A549 (cell line): ENCODE data around the gene ENTREP3. TPM values are rescaled to one million over a fixed set of nuclear protein-coding genes. Genes with fewer than 3 reads are reported as not detected.

ENCODE experiments used
- ATAC-seq, 2 experiments: fragments of 200-7000 bp in 1 of 2; fragments of >200 bp in 1 of 2; cut with Nextera tagmentation in 1 of 2; cut with Tn5 transposase in 1 of 2; 3 replicates each; pipeline versions ENCODE4 v1.8.0 to v1.9.1; 2018 to 2020; ENCODE audit warnings: mild to moderate bottlenecking in 1 of 2, moderate library complexity in 1 of 2
- CTCF ChIA-PET: fragments of 300-600 bp; sonication (Branson Sonifier 250); formaldehyde crosslinking; extraction: SDS; loops from one replicate; lab custom pipeline; 2021; ENCODE audit warnings: antibody characterized with exemption, inconsistent platforms; lab: Yijun Ruan, JAX
- POLR2A ChIA-PET: fragments of 350-600 bp; formaldehyde crosslinking; extraction: SDS; loops from one replicate; lab custom pipeline; 2021; ENCODE audit warnings: antibody characterized with exemption, inconsistent platforms; lab: Yijun Ruan, JAX
- DNase-seq, 2 experiments: peaks; one replicate each; pipeline versions ENCODE4 v3.0.0 to v3.0.0-alpha.2; 2011 to 2016; ENCODE audit warnings: low read depth in 1 of 2, low spot score in 1 of 2
- FAIRE-seq: peaks from 2 replicates; lab custom pipeline; 2011; peaks lifted over from hg19 to GRCh38; lab: Jason Lieb, UNC
- H3K27ac ChIP-seq, 2 experiments: fragments of >200 bp; sonication (Bioruptor Twin); formaldehyde crosslinking; 3 replicates each; pipeline ENCODE4 v1.5.1; 2016 to 2017
- H3K4me1 ChIP-seq: fragments of >200 bp; sonication (Bioruptor Twin); formaldehyde crosslinking; 3 replicates; pipeline ENCODE4 v1.6.1; 2016
- H3K4me2 ChIP-seq: fragments of >200 bp; sonication (Bioruptor Twin); formaldehyde crosslinking; 3 replicates; pipeline ENCODE4 v1.6.1; 2016
- H3K4me3 ChIP-seq: fragments of >200 bp; sonication (Bioruptor Twin); formaldehyde crosslinking; 3 replicates; pipeline ENCODE4 v1.5.1; 2016
- H3K9me3 ChIP-seq: fragments of >200 bp; sonication (Bioruptor Twin); formaldehyde crosslinking; 3 replicates; pipeline ENCODE4 v1.6.1; 2016
- ATOH8 ChIP-seq: fragments of 250-450 bp; sonication (Bioruptor Pico); IDR thresholded peaks from 2 replicates; pipeline ENCODE4 v1.5.0; 2020; ENCODE audit warnings: low read depth, mild to moderate bottlenecking, moderate library complexity
- BHLHE40 ChIP-seq: IDR thresholded peaks from 2 replicates; pipeline ENCODE4 v1.6.1; 2012; ENCODE audit warnings: low read depth, low read length, inconsistent platforms
- CBX2 ChIP-seq: fragments of 200-600 bp; sonication (generic); IDR thresholded peaks from 2 replicates; pipeline ENCODE4 v1.6.1; 2016; ENCODE audit warnings: low read depth, mild to moderate bottlenecking, borderline replicate concordance
- CBX8 ChIP-seq: fragments of 200-600 bp; sonication (generic); IDR thresholded peaks from 2 replicates; pipeline ENCODE4 v1.6.1; 2016
- FOXS1 ChIP-seq: fragments of 250-450 bp; sonication (Bioruptor Pico); IDR thresholded peaks from 2 replicates; pipeline ENCODE4 v1.5.0; 2020; ENCODE audit warnings: mild to moderate bottlenecking, moderate library complexity
- HDAC2 ChIP-seq: fragments of 200-600 bp; sonication (generic); IDR thresholded peaks from 2 replicates; pipeline ENCODE4 v1.6.1; 2016
- HES2 ChIP-seq: fragments of >200 bp; sonication (Bioruptor Twin); formaldehyde crosslinking; IDR thresholded peaks from 2 replicates; pipeline ENCODE4 v1.6.1; 2016
- HEYL ChIP-seq: fragments of 250-450 bp; sonication (Bioruptor Pico); IDR thresholded peaks from 2 replicates; pipeline ENCODE4 v1.8.0; 2021; ENCODE audit warnings: mild to moderate bottlenecking, moderate library complexity
- HMGXB4 ChIP-seq: fragments of 250-450 bp; sonication (Bioruptor Pico); IDR thresholded peaks from 2 replicates; pipeline ENCODE4 v1.5.0; 2021; ENCODE audit warnings: mild to moderate bottlenecking, moderate library complexity, borderline replicate concordance
- HOXA7 ChIP-seq: fragments of 250-450 bp; sonication (Bioruptor Pico); IDR thresholded peaks from 2 replicates; pipeline ENCODE4 v1.5.0; 2020; ENCODE audit warnings: mild to moderate bottlenecking, moderate library complexity
- JUNB ChIP-seq: fragments of >200 bp; sonication (Bioruptor Twin); formaldehyde crosslinking; IDR thresholded peaks from 2 replicates; pipeline ENCODE4 v1.6.1; 2016
- KDM1A ChIP-seq: fragments of 200-600 bp; sonication (generic); IDR thresholded peaks from 2 replicates; pipeline ENCODE4 v1.6.1; 2016; ENCODE audit warnings: low read depth, mild to moderate bottlenecking
- MAFK ChIP-seq: fragments of 450-650 bp; IDR thresholded peaks from 2 replicates; pipeline ENCODE4 v1.6.1; 2014; ENCODE audit not compliant: partially characterized antibody
- MAZ ChIP-seq: fragments of 150-350 bp; IDR thresholded peaks from 2 replicates; pipeline ENCODE4 v1.6.1; 2014; ENCODE audit warnings: antibody characterized with exemption, low read depth, low read length, borderline replicate concordance
- NFE2L2 ChIP-seq: fragments of 150-350 bp; conservative IDR thresholded peaks from 2 replicates; pipeline ENCODE4 v1.6.1; 2014; ENCODE audit warnings: low read length
- NR3C1 ChIP-seq: fragments of >200 bp; sonication (Bioruptor Twin); formaldehyde crosslinking; IDR thresholded peaks from 3 replicates; pipeline ENCODE4 v1.6.1; 2017
- RAD21 ChIP-seq, 2 experiments: fragments of >200 bp in 1 of 2; sonication (Bioruptor Twin) in 1 of 2; formaldehyde crosslinking in 1 of 2; IDR thresholded peaks in 1 of 2; conservative IDR thresholded peaks in 1 of 2; 2 replicates in 1 of 2; 3 replicates in 1 of 2; pipeline ENCODE4 v1.6.1; 2012 to 2018; ENCODE audit warnings: inconsistent platforms in 1 of 2
- RARB ChIP-seq: fragments of 250-450 bp; sonication (Bioruptor Pico); IDR thresholded peaks from 2 replicates; pipeline ENCODE4 v1.8.0; 2021; ENCODE audit warnings: mild to moderate bottlenecking, moderate library complexity
- RFX5 ChIP-seq: fragments of 450-650 bp; IDR thresholded peaks from 2 replicates; pipeline ENCODE4 v1.7.1; 2014; ENCODE audit warnings: antibody characterized with exemption, mild to moderate bottlenecking, moderate library complexity
- SMC3 ChIP-seq: fragments of >200 bp; sonication (Bioruptor Twin); formaldehyde crosslinking; IDR thresholded peaks from 3 replicates; pipeline ENCODE4 v1.6.1; 2018; ENCODE audit warnings: inconsistent platforms
- SREBF2 ChIP-seq: fragments of 450-650 bp; IDR thresholded peaks from 2 replicates; pipeline ENCODE4 v1.6.1; 2014; ENCODE audit warnings: mild to moderate bottlenecking, moderate library complexity
- TFCP2L1 ChIP-seq: fragments of 250-450 bp; sonication (Bioruptor Pico); IDR thresholded peaks from 2 replicates; pipeline ENCODE4 v1.5.0; 2021; ENCODE audit warnings: mild to moderate bottlenecking
- WGBS: methylation state at CpG from one replicate; pipeline ENCODE4 v1.1.6; 2017; ENCODE audit errors: missing lambda C conversion rate; 5-methylcytosine and 5-hydroxymethylcytosine counted together
- polyA plus RNA-seq, 4 experiments: library from polyadenylated mRNA; depleted of rRNA in 3 of 4; stranded (reverse); fragments of >200 nt; fragmentation: RNase III in 1 of 4; extraction: RNeasy Plus Mini Kit Qiagen cat#74134 plus additional on column Dnase treatment in 1 of 4; gene quantifications; 2 replicates in 3 of 4; 3 replicates in 1 of 4; pipeline ENCODE4 v1.2.3, GENCODE V29; 2011 to 2017

ENTREP3 gene
- polyA plus RNA-seq, 2 of the 4 experiments (the other 2 are of a cell fraction), result 8.4 to 29.5 TPM

- Histone ChIP-seq H3K27ac (peak overlapping the region in 1 of 2 experiments; percentile 97; a peak in 4 of 6 replicates), H3K4me2 (peak overlapping the region; percentile 88), H3K4me3 (peak overlapping the region; percentile 76)
- 92% methylated on average over 20 of the region's 20 CpGs for WGBS
- no peak for FAIRE-seq
- TF ChIP-seq RARB (CRISPR knock-in tag) (no peak), CBX8 (no peak), JUNB (no peak), TFCP2L1 (CRISPR knock-in tag) (no peak), HEYL (CRISPR knock-in tag) (no peak), CBX2 (no peak), MAFK (no peak), MAZ (no peak)
- TF ChIP-seq, all 56 proteins: peak for 0
- ChIA-PET CTCF (interaction anchor here (0.6 to 2.2 kb wide), 11 partner anchors 8 to 1487 kb away, joined by 3 to 7 read pairs (median 4); partner anchors contain the start of genes CLK2 and HCN3), POLR2A (interaction anchor here (0.6 kb wide), 1 partner anchor 17 kb away, joined by 3 read pairs; the partner anchor contains the start of gene CLK2)
- DNase-seq (no peak), ATAC-seq (peak in 1 of 2 experiments; percentile 5; a peak in 3 of 6 replicates)
- H3K4me1 ChIP-seq, result peaks cover 25% of the 10 kb centered on the region
- no peaks in the 10 kb centered on the region for H3K9me3 ChIP-seq
These were observed 972 bp upstream of the ENTREP3 start for GRCh38 chr1:155256058-155256852.

- peak overlapping the region; percentile 88 for H3K4me2 ChIP-seq
- 10% methylated on average over 10 of the region's 35 CpGs for WGBS
These were observed 505 bp downstream of the ENTREP3 start for GRCh38 chr1:155254714-155255242.

More at GRCh38 chr1:155254714-155255242, 505 bp downstream of the ENTREP3 start:
- ChIA-PET CTCF (interaction anchor here (1.0 to 10.4 kb wide), 5 partner anchors 9 to 69 kb away, joined by 3 to 326 read pairs (median 6); partner anchors contain the start of genes CLK2, FDPS and SCAMP3), POLR2A (interaction anchor here (0.7 to 1.0 kb wide), 2 partner anchors 11 to 69 kb away, joined by 3 read pairs; no protein-coding TSS in a partner anchor)
- DNase-seq (no peak), ATAC-seq (peak; percentile 9 to 31; a peak in 4 of 6 replicates), FAIRE-seq (no peak)
- Histone ChIP-seq H3K4me3 (peak overlapping the region; percentile 76), H3K9me3 (no peaks in the 10 kb centered on the region), H3K4me1 (peaks cover 21% of the 10 kb centered on the region), H3K27ac (peak overlapping the region; percentile 92 to 97)
- TF ChIP-seq HMGXB4 (CRISPR knock-in tag) (no peak), KDM1A (no peak), JUNB (no peak), BHLHE40 (no peak), ATOH8 (no peak), NR3C1 (no peak), SREBF2 (no peak), HES2 (no peak), NFE2L2 (no peak), SMC3 (no peak), RFX5 (no peak), HDAC2 (no peak), RAD21 (conservative IDR thresholded peaks at IDR 0.05 in 1 of 2, IDR thresholded peaks at IDR 0.05 in 1 of 2) (no peak), CBX8 (no peak), FOXS1 (CRISPR knock-in tag) (no peak), HOXA7 (CRISPR knock-in tag) (no peak)
